Panc1 (cell line): Measurements from ENCODE around the gene PPT2.

Experiments used
- CTCF ChIP-seq: fragments of 450-650 bp; IDR thresholded peaks from 2 replicates; pipeline ENCODE4 v1.5.1; 2017; ENCODE audit warnings: mild to moderate bottlenecking
- POLR2AphosphoS5 ChIP-seq: IDR thresholded peaks from 2 replicates; pipeline ENCODE4 v1.6.1; 2012; ENCODE audit warnings: mild to moderate bottlenecking, low read depth, low read length, moderate library complexity
- REST ChIP-seq, 2 experiments: IDR thresholded peaks; 2 replicates each; pipeline ENCODE4 v1.6.1; 2011 to 2012; ENCODE audit warnings: low read depth in 2 of 2, control low read depth in 1 of 2, low read length in 1 of 2, mild to moderate bottlenecking in 1 of 2, moderate library complexity in 1 of 2; ENCODE audit not compliant: insufficient read depth in 1 of 2
- SIN3A ChIP-seq: IDR thresholded peaks from 2 replicates; pipeline ENCODE4 v1.6.1; 2012; ENCODE audit warnings: low read depth, mild to moderate bottlenecking, low read length, moderate library complexity, borderline replicate concordance; ENCODE audit not compliant: insufficient read depth
- TCF7L2 ChIP-seq: IDR thresholded peaks from 2 replicates; pipeline ENCODE4 v1.6.1; 2011; ENCODE audit warnings: mild to moderate bottlenecking, low read depth, low read length, inconsistent platforms

- TF ChIP-seq CTCF (no peak), POLR2AphosphoS5 (no peak), REST (IDR thresholded peaks at IDR 0.05; ENCODE audit: insufficient read depth in 1 of 2, low read depth in 2 of 2, low read length in 1 of 2) (no peak), TCF7L2 (no peak), SIN3A (no peak)
Measured at GRCh38 chr6:32168350-32168749, 14.4 kb downstream of the PPT2 start.
